Activated T-helper 1 cell treated with Interleukin-2 at 50 U/mL for 16 hours (primary cell): ENCODE data around the gene XYLT1.

Source experiments
- DNase-seq: peaks from one replicate; pipeline ENCODE4 v3.0.0-alpha.2; 2020; ENCODE audit warnings: low read depth

The XYLT1 gene

GRCh38 chr16:17083628-17084027 is 387.1 kb downstream of the XYLT1 start:
- DNase-seq: no peak

DNA sequence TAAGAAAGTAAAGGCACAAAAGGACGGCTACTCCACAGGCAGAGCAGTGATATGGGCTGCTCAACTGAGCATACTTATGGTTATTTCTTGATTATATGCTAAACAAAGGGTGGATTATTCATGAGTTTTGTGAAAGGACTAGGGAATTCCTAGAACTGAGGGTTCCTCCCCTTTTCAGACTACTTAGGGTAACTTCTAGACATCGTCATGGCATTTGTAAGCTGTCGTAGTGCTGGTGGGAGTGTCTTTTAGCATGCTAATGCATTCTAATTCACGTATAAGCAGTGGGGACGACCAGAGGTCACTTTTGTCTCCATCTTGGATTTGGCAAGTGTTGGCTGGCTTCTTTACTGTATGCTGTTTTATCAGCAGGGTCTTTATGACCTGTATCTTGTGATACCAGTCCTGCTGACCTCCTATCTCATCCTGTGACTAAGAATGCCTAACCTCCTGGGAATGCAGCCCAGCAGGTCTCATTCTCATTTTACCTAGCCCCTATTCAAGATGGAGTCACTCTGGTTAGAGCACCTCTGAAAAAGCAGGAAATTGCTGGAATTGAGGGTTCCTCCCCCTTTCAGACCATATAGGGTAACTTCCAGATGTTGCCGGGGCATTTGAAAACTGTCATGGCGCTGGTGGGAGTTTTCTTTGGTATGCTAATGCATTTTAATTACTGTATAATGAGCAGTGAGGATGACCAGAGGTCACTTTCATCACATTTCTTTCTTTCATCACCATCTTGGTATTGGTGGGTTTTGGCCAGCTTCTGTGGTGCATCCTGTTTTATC is 388.5 kb downstream of the XYLT1 start:
- no peak for DNase-seq

GRCh38 chr16:17080105-17080504 is 390.7 kb downstream of the XYLT1 start:
- DNase-seq: no peak

GRCh38 chr16:17078931-17079631 is 391.7 kb downstream of the XYLT1 start:
- no peak for DNase-seq

DNA sequence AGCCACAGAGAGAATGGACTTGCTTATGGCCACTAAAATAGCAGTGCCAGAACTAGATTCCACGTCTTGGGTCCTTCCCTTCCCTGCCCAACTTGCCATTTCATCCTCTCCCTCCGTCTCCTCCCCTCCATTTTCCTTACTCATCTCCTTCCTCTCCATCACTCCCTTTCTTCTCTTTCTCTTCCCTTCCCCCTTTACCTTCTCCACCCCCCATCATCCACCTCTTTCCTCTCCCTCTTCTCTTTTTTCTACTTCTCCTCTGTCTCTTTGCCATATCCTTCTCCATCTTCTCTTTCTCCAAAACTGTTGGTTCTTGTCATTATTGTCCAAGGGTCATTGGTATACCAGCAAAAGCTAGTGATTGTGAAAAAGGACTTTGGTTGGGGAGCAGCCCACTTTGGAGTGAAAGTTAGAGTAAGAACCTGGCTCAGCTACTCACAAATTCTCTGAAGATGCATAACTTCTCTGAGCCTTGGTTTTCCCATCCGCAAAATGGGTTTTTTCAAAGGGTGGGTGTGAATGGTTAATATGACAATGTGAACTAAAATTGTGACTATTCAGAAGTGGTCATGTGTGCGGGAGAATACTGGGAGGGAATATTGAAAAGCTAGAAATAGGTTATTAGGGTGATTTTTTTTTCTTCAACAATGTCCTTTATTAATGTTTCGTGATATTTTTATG is 393.8 kb downstream of the XYLT1 start:
- no peak for DNase-seq

DNA sequence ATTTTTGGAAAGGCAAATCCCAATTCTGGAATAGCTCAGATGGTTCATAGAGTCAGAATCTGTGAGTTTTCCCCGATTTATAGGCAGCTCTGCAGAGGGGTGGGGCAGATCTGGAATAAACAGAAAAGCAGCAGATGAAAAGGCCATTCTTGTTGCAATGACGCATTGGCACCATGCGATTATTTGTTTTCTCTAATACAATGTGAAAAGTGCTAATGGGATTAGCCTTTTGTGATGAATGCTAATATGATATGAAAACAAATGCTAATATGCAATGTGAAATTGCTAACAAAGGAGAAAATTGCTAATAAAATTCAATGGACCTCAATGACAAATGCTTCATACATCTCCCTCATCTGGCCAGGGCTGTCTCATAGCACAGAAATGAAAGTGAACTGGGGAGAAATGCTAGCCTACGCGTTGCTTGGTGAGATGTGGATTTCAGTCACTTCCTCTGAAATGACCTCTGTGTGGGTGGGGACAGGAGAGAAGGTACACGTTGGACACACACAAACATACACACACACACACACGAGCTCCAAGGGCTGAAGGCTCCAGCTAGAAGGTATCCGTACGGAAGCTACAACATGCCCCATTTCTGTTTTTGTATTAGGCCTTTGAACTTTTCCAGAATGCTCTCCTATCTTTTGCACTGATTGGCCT is 394.5 kb downstream of the XYLT1 start:
- DNase-seq: no peak

DNA sequence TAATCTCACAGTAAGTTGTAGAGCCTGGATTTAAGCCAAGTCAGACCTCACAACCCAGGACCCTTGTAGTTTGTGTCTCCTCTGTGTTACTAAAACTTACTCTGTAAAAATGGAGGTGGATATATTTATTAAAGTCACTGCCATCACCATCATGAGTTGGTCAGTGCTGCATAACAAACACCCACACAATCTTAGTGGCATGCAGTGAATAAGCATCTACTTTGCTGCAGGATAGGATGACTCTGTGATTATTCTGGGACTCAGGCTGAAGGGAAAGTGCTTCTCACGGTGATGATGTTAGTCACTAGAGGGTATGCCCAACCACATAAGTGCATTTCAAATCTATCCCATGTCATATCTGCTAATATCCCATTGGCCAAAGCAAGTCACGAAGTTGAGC is 398.7 kb downstream of the XYLT1 start:
- DNase-seq: no peak

GRCh38 chr16:17070882-17071592 is 399.7 kb downstream of the XYLT1 start:
- peak; percentile 55 for DNase-seq

GRCh38 chr16:17069681-17070080 is 401.1 kb downstream of the XYLT1 start:
- DNase-seq: no peak

- DNase-seq: no peak
Observed at GRCh38 chr16:17068524-17068923, 402.2 kb downstream of the XYLT1 start.

DNA sequence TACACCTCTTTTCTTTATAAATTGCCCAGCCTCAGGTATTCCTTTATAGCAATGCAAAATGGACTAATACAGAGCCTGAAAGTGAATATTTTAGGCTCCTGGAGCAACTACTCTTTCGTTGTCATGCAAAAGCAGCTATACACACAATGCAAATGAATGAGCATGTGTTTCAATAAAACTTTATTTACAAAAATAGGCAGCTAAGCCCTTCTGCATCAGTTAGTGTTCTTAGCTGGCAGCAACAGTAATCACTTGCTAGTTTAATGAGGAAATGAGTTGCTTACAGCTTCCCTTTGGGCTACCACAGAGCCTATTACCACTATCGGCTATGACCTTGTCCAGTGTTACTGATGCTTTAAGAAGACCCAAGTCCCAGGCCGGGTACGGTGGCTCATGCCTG is 402.9 kb downstream of the XYLT1 start:
- DNase-seq: no peak

DNA sequence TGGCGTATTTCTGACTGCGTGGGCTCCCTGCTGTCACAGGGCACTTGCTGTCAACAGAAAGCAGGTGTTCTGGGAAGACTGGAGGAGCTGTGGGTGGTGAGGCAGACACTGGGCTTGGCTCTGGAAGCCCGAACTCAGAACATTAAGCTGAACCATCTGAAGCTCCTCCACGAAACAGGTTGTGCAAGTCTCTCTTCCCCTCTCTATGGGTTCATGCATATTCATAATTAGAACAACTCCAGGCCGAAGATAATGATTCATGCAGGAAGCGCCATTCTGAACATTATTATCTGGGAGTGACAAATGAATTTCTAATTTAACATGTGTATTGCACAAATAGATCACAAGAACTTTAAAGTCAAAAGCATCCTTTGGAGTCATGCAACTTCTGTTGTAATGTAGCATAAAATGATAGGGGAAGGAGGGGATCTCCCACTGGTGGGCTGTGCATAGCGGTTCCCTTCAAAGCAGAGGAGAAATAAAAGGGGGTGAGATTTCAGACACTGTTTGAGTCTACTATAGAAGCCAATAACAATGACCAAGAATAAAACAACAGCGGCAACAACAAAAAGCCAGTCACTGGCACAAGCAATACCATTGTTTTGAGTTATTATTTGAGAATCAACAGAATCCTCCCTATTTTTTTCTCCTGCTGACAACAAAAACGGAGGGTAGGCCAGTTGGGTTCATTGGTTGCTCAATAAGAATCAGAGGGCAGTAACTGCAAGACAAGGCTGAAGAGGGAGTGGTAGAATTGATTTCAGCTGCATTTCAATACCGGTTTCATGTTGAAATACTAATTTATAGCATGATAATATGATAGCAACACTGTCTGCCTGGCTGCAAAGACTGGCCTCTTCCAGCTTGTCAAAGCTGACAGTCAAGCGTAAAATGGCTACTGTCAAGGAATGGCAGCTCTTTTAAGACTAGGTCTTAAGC is 407.3 kb downstream of the XYLT1 start:
- DNase-seq: no peak

GRCh38 chr16:17062676-17063075 is 408.1 kb downstream of the XYLT1 start:
- no peak for DNase-seq

DNA sequence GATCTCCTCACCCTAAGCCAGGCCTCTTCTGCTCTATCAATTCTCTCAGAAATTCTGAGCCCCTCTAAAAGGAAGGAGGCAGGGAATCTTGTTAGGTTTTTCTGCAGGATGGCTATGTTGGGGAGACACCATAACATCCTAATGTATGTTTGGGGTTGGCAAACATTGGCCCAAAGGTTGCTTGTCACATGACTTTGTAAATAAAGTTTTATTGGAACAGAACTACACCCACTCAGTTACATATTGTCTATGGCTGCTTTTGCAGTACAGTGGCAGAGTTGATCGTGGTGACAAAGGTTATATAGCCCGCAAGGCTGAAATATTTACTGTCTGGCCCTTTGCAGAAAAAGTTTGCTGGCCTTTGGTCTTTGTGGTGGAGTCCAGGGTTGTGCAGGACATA is 409.4 kb downstream of the XYLT1 start:
- DNase-seq: no peak

- no peak for DNase-seq
Observed at GRCh38 chr16:17058471-17058870, 412.3 kb downstream of the XYLT1 start.

- no peak for DNase-seq
Observed at GRCh38 chr16:17056666-17057065, 414.1 kb downstream of the XYLT1 start.

DNA sequence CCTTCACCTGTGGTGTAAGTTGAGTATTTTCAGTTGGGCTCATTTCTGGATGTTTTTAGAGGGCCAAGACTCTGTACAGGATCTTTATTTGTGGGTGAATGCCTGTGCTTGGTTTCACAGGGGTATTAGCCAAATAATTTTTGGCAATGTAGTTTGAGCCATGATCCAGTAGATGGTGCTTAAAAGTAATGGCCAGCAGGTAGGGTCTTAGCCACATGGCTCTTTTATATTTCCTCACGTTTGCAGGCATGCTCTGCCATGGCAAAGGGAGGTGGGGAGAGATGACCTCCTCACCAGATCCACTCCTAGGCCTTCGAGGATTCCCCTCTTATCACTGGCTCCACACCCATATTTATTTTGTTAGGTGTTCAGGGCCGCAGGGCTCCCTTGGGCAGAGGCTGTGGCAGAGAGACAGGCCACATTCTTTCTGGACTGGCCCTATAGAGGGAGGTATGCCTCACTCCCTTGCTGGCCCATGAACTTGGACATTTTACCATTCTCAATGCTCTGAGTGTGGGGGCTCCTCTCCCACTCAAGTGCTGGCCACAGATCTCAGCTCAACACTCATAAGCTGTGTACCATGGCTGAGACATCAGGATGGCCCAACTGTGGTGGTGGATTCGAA is 417.1 kb downstream of the XYLT1 start:
- DNase-seq: no peak
